OCI-LY7 (cell line): ENCODE data around the gene CIC.

Source experiments
- CTCF ChIP-seq: fragments of 200-600 bp; sonication (generic); conservative IDR thresholded peaks from 2 replicates; pipeline ENCODE4 v1.5.1; 2014; ENCODE audit warnings: mild to moderate bottlenecking, antibody characterized with exemption, low read length, moderate library complexity, mixed read lengths
- EZH2phosphoT487 ChIP-seq: fragments of 200-600 bp; sonication (generic); IDR thresholded peaks from 2 replicates; pipeline ENCODE4 v1.6.1; 2018; ENCODE audit warnings: low read depth, borderline replicate concordance, mild to moderate bottlenecking, mixed run types, antibody characterized with exemption, low read length, moderate library complexity, mixed read lengths

GRCh38 chr19:42239544-42240220, 29.4 kb upstream of the CIC start:
- TF ChIP-seq CTCF (no peak), EZH2phosphoT487 (no peak)
